IPS-NIHi11 (cell line): ENCODE measurements around the gene KATNB1.
"Not testable (repeated sequence)": the region's sequence is repeated elsewhere in the genome, so short reads cannot be mapped to it uniquely, and the experiment has no call there.

Experiments
- DNase-seq: peaks from one replicate; pipeline ENCODE4 v3.0.0; 2012; ENCODE audit warnings: mixed read lengths, low spot score

Gene KATNB1

GRCh38 chr16:57773019-57773418 lies 37.4 kb downstream of the KATNB1 start:
- DNase-seq: no peak

GRCh38 chr16:57773655-57774295 lies 38.2 kb downstream of the KATNB1 start:
- DNase-seq: no peak

- no peak for DNase-seq
These were observed 39.2 kb downstream of the KATNB1 start for GRCh38 chr16:57774705-57775285.

- peak; percentile 84 for DNase-seq
These were observed 40.3 kb downstream of the KATNB1 start for GRCh38 chr16:57775661-57776469.

- DNase-seq: no peak
These were observed 43.1 kb downstream of the KATNB1 start for GRCh38 chr16:57778658-57779057.

- not testable (repeated sequence) for DNase-seq
These were observed 44.3 kb downstream of the KATNB1 start for GRCh38 chr16:57779836-57780235.

GRCh38 chr16:57781349-57781740 lies 45.8 kb downstream of the KATNB1 start:
- DNase-seq: no peak

- DNase-seq: no peak
These were observed 46.4 kb downstream of the KATNB1 start for GRCh38 chr16:57781741-57782606.

GRCh38 chr16:57782607-57783055 lies 47.1 kb downstream of the KATNB1 start:
- DNase-seq: not testable (repeated sequence)

GRCh38 chr16:57783116-57783515 lies 47.5 kb downstream of the KATNB1 start:
- DNase-seq: no peak

- no peak for DNase-seq
These were observed 48.3 kb downstream of the KATNB1 start for GRCh38 chr16:57783883-57784282.

- DNase-seq: no peak
These were observed 48.8 kb downstream of the KATNB1 start for GRCh38 chr16:57784334-57784733.

- DNase-seq: no peak
These were observed 49.8 kb downstream of the KATNB1 start for GRCh38 chr16:57785385-57785784.

GRCh38 chr16:57785924-57786323 lies 50.4 kb downstream of the KATNB1 start:
- no peak for DNase-seq

- no peak for DNase-seq
These were observed 51.3 kb downstream of the KATNB1 start for GRCh38 chr16:57786632-57787518.

GRCh38 chr16:57787519-57787905 lies 51.9 kb downstream of the KATNB1 start:
- DNase-seq: no peak

GRCh38 chr16:57788252-57788841 lies 52.8 kb downstream of the KATNB1 start:
- DNase-seq: no peak

GRCh38 chr16:57788951-57789350 lies 53.4 kb downstream of the KATNB1 start:
- DNase-seq: no peak

- no peak for DNase-seq
These were observed 55.8 kb downstream of the KATNB1 start for GRCh38 chr16:57791195-57791892.

- no peak for DNase-seq
These were observed 56.4 kb downstream of the KATNB1 start for GRCh38 chr16:57791893-57792461.
